Cardiac septum (tissue), 1 donor: ENCODE results near the gene C2orf92. TPM values are rescaled to one million over a fixed set of nuclear protein-coding genes. Genes with fewer than 3 reads are reported as not detected.
"Not testable (repeated sequence)": the region's sequence is repeated elsewhere in the genome, so short reads cannot be mapped to it uniquely, and the experiment has no call there.

Experiments used
- DNase-seq: peaks from one replicate; pipeline ENCODE4 v3.0.0-alpha.2; 2020; ENCODE audit warnings: low spot score
- intact Hi-C: fragments of 100-400 bp; cut with DNase I; formaldehyde crosslinking; loops from one replicate; pipeline ENCODE4 v1.14.0; 2022
- total RNA-seq: library from RNA; stranded (reverse); fragmentation: NEBNext Ultra II Directional; extraction: Animal tissue kit (Norgen Biotek cat#: 25700); gene quantifications from one replicate; pipeline ENCODE4 v1.2.1, GENCODE V29; 2021
- donor health status: DM: no; HTN: no; CAD: no.

C2orf92 gene
- total RNA-seq, 1 donor from 2014 or later = 4.6 TPM

GRCh38 chr2:97659256-97660043, 10.1 kb upstream of the C2orf92 start:
- intact Hi-C loops = no loop called here
- DNase-seq = no peak

DNA sequence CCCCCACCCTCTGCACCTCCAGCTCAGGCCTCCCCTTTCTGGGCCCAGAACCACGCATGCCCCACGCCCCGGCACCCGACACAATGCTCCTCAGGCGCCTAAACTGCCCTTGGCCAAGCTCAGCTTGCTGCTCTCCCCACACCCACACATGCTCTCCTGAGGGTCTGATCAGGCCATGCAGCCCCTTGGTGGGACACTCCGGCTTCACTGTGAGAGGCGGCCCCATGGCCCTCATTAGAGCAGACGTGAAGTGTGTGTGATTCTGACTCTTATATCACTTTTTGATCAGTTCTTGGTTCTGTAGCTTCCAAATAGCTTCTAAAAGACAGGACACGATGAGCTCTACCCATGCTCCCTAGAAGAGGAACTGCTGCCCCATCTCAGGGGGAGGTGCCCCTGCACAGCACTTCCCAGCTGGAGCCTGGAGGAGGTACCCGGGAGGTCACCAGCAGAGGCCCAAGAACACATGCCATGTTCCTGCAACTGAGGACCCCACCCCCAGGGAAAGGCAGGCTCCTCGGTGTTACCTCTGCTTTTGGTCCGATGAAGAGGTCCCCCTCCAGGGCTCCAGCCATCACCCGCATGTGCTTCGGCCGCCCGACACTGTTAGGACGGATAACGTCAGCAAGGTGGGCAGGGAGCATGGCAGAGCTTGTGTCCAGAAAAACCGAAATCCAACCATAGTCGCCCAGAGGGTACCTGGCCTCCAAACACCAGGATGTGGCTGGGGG, 9.3 kb upstream of the C2orf92 start:
- no peak for DNase-seq
- intact Hi-C loops = no loop called here

DNA sequence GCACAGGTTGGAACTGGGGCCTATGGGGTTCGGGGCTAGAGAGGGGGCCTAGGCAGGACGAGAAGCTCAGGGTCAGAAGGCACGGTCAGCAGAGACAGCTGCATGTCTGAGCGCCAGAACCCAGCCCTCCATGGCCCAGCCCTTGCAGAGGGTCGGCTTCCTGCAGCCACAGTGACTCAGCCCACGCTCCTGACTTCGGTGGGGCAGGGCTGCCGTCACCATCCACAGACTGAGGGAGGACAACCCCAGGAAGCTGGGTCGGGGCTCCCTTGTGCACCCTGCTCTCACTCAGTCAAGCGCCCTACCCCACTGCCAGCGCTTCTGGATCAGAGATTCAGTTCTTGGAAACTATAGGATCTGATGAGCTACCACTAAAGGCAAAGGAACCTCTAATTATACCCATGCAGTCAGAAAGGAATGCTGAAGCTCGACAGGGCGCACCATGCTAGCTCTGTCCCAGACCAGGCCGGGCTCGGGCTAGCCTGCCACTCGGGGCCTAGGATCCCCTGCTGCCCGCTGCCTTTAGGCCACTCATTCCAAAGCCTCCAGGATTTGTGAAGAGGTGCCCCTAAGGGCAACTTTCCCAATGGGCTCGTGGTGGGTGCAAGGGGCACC, 8.6 kb upstream of the C2orf92 start:
- DNase-seq = no peak
- intact Hi-C loops = no loop called here

DNA sequence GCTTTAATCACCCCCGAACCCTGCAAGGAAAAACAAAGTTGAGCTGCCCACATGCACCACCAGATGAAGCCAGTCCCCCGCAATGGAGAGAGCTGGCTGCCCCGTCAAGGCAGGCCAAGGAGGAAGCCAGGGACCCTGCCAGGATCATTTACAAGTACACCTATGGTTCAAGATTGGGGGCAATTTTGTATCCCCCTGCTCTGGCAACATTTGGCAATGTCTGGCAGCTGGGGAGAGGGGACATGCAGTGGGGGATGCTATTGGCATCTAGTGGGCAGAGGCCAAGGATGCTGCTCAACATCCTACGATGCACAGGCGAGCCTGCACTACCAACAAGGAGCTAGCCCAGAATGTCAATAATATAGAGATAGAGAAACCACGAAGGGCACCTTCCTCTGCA, 7.6 kb upstream of the C2orf92 start:
- intact Hi-C loops = loop anchor here (1.0 kb wide), 1 partner anchor 16 kb away; the partner anchor contains the start of gene COX5B
- DNase-seq = no peak

DNA sequence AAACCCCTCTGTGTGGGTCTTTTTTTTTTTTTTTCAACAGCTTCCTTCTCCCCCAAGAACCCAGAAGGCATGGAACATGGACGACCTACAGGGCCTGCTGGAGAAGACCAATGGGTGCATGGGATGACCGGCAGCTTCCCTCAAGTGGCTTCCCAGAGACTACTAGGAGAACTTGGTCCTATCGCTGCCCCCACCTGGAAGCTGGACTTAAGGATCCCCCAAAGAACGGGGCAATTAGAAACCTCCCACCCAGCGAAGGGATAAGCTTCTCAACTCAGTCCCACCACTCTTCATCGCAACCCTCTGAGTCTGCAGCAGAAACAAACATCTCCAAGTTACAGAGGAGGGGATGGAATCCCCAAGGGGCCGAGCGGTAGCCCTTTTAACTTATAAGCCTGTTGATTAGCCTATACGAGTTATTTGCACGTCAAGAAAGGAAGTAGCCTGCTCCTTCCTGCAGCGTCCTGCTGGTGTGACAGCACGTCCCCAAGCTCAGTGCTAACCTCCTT, 7.1 kb upstream of the C2orf92 start:
- no peak for DNase-seq
- intact Hi-C loops = loop anchor here (1.0 kb wide), 1 partner anchor 16 kb away; the partner anchor contains the start of gene COX5B

DNA sequence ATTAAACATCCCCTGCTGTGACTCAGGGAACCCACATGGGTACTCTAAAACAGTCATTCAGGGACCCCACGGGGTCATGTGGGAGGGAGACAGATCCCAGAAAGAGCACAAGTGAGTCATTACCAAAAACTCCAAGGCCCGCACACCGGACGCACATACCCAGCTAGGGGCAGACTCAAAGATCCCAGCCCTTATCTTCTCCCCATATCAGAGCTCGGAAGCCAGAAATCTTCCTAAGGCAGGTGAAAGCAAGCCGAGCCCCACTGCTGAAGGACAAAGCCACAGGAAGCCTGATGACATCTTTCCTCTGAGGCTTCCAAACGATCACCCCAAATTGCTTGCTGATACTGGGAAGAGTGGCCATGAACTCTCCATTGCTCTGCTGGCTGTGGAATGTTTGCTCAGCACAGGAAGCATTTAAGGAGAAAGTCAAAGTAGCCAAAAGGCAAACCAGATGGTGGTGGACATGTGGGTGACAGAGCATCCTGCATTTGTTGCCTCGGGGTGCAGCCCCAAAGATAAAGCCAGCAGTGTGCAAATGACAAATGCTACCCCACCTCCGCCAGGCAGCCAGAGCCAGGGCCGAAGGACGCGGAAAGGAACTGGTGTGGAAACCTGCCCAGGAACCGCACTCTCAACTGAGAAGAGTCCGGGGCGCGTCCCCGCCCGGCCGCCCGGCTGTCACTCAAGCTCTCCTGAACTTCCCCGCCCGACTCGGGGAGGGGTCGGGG, 6.5 kb upstream of the C2orf92 start:
- peak; percentile 91 for DNase-seq
- intact Hi-C loops = loop anchor here (1.0 kb wide), 1 partner anchor 17 kb away; the partner anchor contains the start of gene COX5B

- intact Hi-C loops = no loop called here
Measured at GRCh38 chr2:97663626-97663961, 5.9 kb upstream of the C2orf92 start.

DNA sequence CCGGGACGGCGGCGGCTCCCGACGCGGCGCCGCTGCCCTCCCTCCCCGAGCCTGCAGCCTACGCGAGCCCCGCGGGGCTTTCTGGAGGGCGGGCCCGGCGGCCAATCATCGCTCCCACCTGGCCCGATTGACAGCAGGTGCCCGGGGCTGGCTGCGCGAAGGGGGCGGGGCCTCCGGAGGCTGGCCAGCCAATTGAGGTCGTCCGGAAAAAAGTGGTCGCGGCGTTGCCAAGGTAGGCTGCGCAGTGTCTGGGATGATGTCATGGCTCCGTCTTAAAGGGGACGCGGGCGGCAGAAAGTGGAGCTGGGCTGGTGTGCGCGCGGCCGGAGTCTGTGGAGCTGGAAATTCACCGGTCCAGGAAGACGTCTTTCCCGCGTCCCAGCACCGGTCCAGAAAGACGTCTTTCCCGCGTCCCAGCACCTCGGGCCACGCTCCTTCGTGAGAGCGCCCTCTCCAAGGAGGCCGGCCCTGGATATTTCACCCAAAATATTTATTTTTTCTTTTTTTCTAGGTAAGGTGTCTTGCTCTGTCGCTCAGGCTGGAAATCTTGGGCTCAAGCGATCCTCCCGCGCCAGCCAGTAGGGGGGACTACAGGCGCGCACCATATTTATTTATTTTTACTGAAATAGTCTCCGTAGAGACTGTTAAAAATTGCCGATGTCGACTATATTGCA, 5.4 kb upstream of the C2orf92 start, which contains the start of gene ACTR1B:
TSS of gene ACTR1B (minus strand) at position 83 of the 674 bp plus-strand sequence. CDS start 154 bp downstream, outside the sequence.
- intact Hi-C loops = no loop called here
- peak; percentile 98 for DNase-seq

More at GRCh38 chr2:97663626-97663961, 5.9 kb upstream of the C2orf92 start:
- DNase-seq = no peak

DNA sequence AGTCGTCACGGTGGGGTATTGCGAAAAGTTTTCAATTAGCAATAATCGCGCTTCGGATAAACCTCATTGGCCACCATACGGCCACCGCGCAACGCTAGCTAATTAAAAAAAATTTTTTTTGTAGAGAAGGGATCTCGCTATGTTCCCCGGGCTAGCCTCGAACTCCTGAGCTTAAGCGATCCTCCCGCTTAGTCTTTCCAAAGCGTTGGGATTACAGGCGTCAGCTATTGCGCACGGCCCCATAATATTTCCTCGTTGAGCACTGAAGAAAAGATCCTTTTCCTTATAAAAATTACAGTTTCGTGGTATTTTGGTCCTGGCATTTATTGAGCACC, 4.9 kb upstream of the C2orf92 start:
- intact Hi-C loops = no loop called here
- DNase-seq = no peak

GRCh38 chr2:97670471-97670870, 958 bp downstream of the C2orf92 start:
- no peak for DNase-seq
- intact Hi-C loops = no loop called here

DNA sequence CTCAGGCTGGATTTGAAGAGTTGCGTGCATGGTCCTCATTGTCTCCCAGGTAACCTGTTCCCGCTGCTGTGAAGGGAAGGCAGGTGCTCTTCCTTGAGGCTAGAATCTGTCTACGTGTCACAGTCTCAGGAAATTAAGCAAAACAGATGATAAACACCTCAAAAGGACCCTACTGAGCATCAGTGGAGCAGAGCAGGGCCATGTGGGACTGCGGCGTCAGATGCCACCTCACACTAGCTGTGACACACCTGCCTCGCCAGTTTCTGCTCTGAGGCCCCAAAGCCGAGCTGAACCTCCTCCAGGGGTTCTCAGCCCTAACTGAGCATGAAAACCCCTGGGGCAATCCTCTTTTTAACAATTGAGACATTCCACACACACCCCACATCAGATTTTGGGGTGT, 2.0 kb downstream of the C2orf92 start:
- DNase-seq = no peak
- intact Hi-C loops = no loop called here

GRCh38 chr2:97672606-97673140, 3.2 kb downstream of the C2orf92 start:
- DNase-seq, intact Hi-C loops: not testable (repeated sequence)

DNA sequence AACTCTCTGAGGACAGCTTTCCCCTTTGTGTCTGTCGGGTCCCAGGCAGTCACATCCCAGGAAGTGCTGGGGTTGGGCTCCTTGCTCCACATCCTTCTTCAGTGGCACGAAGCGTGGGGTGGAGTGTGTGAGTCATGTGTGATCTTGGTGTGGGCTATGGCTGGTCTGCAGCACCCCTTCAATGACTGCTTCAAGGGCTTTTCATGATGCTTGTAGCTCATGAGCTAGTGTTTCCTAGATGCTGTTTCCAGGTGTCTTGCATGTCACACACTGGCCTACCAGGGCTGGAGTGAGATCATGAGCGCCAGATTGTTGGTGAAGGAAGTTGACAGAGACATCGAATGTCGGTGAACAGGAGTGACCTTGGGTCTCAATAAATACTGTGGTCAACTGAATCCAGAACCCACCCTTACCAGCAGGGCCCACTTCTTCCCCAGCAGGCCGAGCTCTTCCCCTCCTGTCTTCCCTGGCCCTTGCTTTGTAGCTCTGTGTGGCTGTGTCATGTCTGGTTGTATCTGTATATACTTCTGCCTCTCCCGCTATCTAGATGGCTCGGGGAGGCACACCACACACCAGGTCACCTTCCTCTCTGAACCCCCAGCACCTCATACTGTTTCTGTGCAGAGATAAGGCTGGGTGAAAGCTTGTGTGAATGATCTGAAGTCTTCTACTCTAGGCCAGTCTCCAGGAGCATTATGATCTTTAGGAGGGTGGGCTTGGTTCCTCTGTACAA, 3.8 kb downstream of the C2orf92 start:
- intact Hi-C loops = no loop called here
- DNase-seq = no peak

- no peak for DNase-seq
- intact Hi-C loops = no loop called here
Measured at GRCh38 chr2:97673915-97674283, 4.4 kb downstream of the C2orf92 start.

- no peak for DNase-seq
- intact Hi-C loops = no loop called here
Measured at GRCh38 chr2:97675430-97676113, 6.1 kb downstream of the C2orf92 start.

GRCh38 chr2:97676620-97677019, 7.1 kb downstream of the C2orf92 start:
- DNase-seq = no peak
- intact Hi-C loops = no loop called here

DNA sequence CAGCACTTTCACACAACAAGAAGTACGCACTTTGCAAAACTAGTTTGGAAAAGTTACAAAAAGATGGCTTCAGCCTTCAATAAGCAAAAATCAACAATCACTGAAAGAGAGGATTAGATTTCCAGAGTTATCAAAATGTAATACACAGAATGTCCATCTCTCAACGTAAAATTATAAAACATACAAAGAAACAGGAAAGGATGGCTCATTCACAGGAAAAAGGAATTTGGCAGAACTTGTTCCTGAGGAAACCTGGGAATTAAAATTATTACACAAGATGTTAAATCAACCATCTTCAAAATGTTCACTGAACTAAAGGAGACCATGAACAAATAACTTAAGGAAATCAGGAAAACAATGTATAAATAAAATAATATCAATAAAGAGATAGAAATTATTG, 8.0 kb downstream of the C2orf92 start:
- DNase-seq = no peak
- intact Hi-C loops = no loop called here

DNA sequence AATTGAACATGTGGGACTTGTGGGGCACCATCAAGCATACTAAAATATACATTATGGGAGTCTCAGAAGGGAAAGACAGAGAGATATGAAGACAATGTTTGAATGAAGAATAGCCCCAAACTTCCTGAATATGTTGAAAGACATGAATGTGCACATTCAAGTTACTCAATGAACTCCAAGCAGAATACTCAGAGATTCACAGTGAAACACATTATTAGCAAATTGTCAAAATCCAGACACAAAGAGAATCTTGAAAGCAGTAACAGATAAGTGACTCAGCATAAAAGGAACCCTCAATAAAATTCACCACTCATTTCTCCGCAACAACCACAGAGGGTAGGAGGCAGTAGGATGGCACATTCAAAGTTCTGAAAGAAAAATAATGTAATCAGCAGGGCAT, 8.8 kb downstream of the C2orf92 start:
- intact Hi-C loops = no loop called here
- no peak for DNase-seq
